Smooth muscle cell (in vitro differentiated cells): Measurements from ENCODE around the gene TSPAN31. TPM values are rescaled to one million over a fixed set of nuclear protein-coding genes. Genes with fewer than 3 reads are reported as not detected.

ENCODE experiments used
- DNase-seq: peaks from one replicate; lab custom pipeline; 2025; ENCODE audit not compliant: unreplicated experiment; lab: John Stamatoyannopoulos, UW
- H2AFZ ChIP-seq: fragments of 200-600 bp; sonication (generic); 2 replicates; pipeline ENCODE4 v1.6.0; 2016; ENCODE audit warnings: antibody characterized with exemption, low read depth, mild to moderate bottlenecking
- H3F3A ChIP-seq: fragments of 200-600 bp; sonication (generic); 2 replicates; pipeline ENCODE4 v1.6.0; 2017; ENCODE audit warnings: antibody characterized with exemption, low read depth
- H3K27ac ChIP-seq: fragments of 200-600 bp; sonication (generic); 2 replicates; pipeline ENCODE4 v1.5.1; 2016; ENCODE audit warnings: low read depth, mild to moderate bottlenecking
- H3K27me3 ChIP-seq: fragments of 200-600 bp; sonication (generic); 2 replicates; pipeline ENCODE4 v1.6.1; 2016; ENCODE audit warnings: low read depth, mild to moderate bottlenecking
- H3K36me3 ChIP-seq: fragments of 200-600 bp; sonication (generic); 2 replicates; pipeline ENCODE4 v1.5.1; 2016; ENCODE audit warnings: low read depth
- H3K4me1 ChIP-seq: fragments of 200-600 bp; sonication (generic); 2 replicates; pipeline ENCODE4 v1.5.1; 2016; ENCODE audit warnings: low read depth
- H3K4me2 ChIP-seq: fragments of 200-600 bp; sonication (generic); 2 replicates; pipeline ENCODE4 v1.6.0; 2016; ENCODE audit warnings: mild to moderate bottlenecking
- H3K4me3 ChIP-seq: fragments of 200-600 bp; sonication (generic); 2 replicates; pipeline ENCODE4 v1.5.1; 2016; ENCODE audit warnings: mild to moderate bottlenecking
- H3K79me2 ChIP-seq: fragments of 200-600 bp; sonication (generic); 2 replicates; pipeline ENCODE4 v1.6.0; 2016; ENCODE audit warnings: low read depth, mild to moderate bottlenecking
- H3K9ac ChIP-seq: fragments of 200-600 bp; sonication (generic); 2 replicates; pipeline ENCODE4 v1.6.0; 2016; ENCODE audit warnings: low read depth
- H3K9me3 ChIP-seq: fragments of 200-600 bp; sonication (generic); replicated peaks from 2 replicates; pipeline ENCODE4 v1.5.1; 2016; ENCODE audit warnings: low read depth
- H4K20me1 ChIP-seq: fragments of 200-600 bp; sonication (generic); 2 replicates; pipeline ENCODE4 v1.6.0; 2016; ENCODE audit warnings: low read depth
- CTCF ChIP-seq: fragments of 200-600 bp; sonication (generic); IDR thresholded peaks from 2 replicates; pipeline ENCODE4 v1.5.1; 2017; ENCODE audit warnings: borderline replicate concordance, mild to moderate bottlenecking, antibody characterized with exemption; ENCODE audit not compliant: insufficient read depth, poor library complexity, severe bottlenecking
- WGBS: methylation state at CpG from one replicate; pipeline ENCODE4 v1.1.7; 2016; ENCODE audit warnings: low lambda C conversion rate; 5-methylcytosine and 5-hydroxymethylcytosine counted together
- polyA plus RNA-seq: library from polyadenylated mRNA; unstranded; fragments of >200 nt; fragmentation: Nextera tagmentation; extraction: Ambion mirVana; gene quantifications from 2 replicates; pipeline ENCODE4 v1.2.1, GENCODE V29; 2016
- total RNA-seq: library from RNA; depleted of rRNA; stranded (reverse); fragments of >200 nt; gene quantifications from 2 replicates; pipeline ENCODE4 v1.2.3, GENCODE V29; 2014

TSPAN31 gene
- total and polyA plus RNA-seq, 2 experiments from 2014 or later: 55.1 to 68.0 TPM

GRCh38 chr12:57722716-57723629, 21.9 kb upstream of the TSPAN31 start:
- WGBS: 73% methylated on average over 11 of the region's 11 CpGs
- TF ChIP-seq CTCF: no peak
- Histone ChIP-seq H3K27ac (no peak overlapping the region), H3F3A (no peaks in the 10 kb centered on the region), H3K27me3 (peaks cover 35% of the 10 kb centered on the region), H2AFZ (no peak overlapping the region), H3K9me3 (no peaks in the 10 kb centered on the region), H3K79me2 (no peaks in the 10 kb centered on the region), H3K4me2 (no peak overlapping the region), H3K4me3 (no peak overlapping the region), H4K20me1 (no peaks in the 10 kb centered on the region), H3K36me3 (no peaks in the 10 kb centered on the region), H3K4me1 (peaks cover 3% of the 10 kb centered on the region), H3K9ac (no peak overlapping the region)
- DNase-seq: no peak

GRCh38 chr12:57723630-57723962, 21.2 kb upstream of the TSPAN31 start:
- Histone ChIP-seq H3K4me1 (peaks cover 3% of the 10 kb centered on the region), H3K4me3 (no peak overlapping the region), H4K20me1 (no peaks in the 10 kb centered on the region), H2AFZ (no peak overlapping the region), H3K27me3 (peaks cover 41% of the 10 kb centered on the region), H3K9me3 (no peaks in the 10 kb centered on the region), H3K27ac (no peak overlapping the region), H3K4me2 (no peak overlapping the region), H3F3A (no peaks in the 10 kb centered on the region), H3K9ac (no peak overlapping the region), H3K79me2 (no peaks in the 10 kb centered on the region), H3K36me3 (no peaks in the 10 kb centered on the region)
- DNase-seq: no peak
- WGBS: 58% methylated on average over 2 of the region's 2 CpGs
- TF ChIP-seq CTCF: no peak

GRCh38 chr12:57724003-57724935, 20.6 kb upstream of the TSPAN31 start:
- Histone ChIP-seq H4K20me1 (no peaks in the 10 kb centered on the region), H3F3A (no peaks in the 10 kb centered on the region), H3K4me2 (no peak overlapping the region), H3K36me3 (no peaks in the 10 kb centered on the region), H3K4me1 (peaks cover 3% of the 10 kb centered on the region), H3K27ac (no peak overlapping the region), H3K4me3 (no peak overlapping the region), H3K79me2 (no peaks in the 10 kb centered on the region), H2AFZ (no peak overlapping the region), H3K9ac (no peak overlapping the region), H3K27me3 (peaks cover 47% of the 10 kb centered on the region), H3K9me3 (no peaks in the 10 kb centered on the region)
- no peak for TF ChIP-seq CTCF
- no peak for DNase-seq
- 91% methylated on average over 12 of the region's 12 CpGs for WGBS
